Lower lobe of right lung (tissue), 2 donors: ENCODE measurements around the gene ZNF2. TPM values are rescaled to one million over a fixed set of nuclear protein-coding genes. Genes with fewer than 3 reads are reported as not detected.
A peak's percentile ranks its signal among the peaks of the same experiment; 100 is the strongest.

ENCODE experiments used
- ATAC-seq, 2 donors: fragments of 200-7000 bp; cut with Tn5 transposase; one replicate each; pipeline ENCODE4 v1.9.1; 2020 to 2022; ENCODE audit warnings: mild to moderate bottlenecking in 2 of 2, moderate library complexity in 2 of 2
- DNase-seq: peaks from one replicate; pipeline ENCODE4 v3.0.0-alpha.2; 2020
- H3K27ac ChIP-seq: fragments of 200-600 bp; one replicate; pipeline ENCODE4 v1.8.0; 2022
- H3K27me3 ChIP-seq: fragments of 200-600 bp; one replicate; pipeline ENCODE4 v1.8.0; 2022; ENCODE audit warnings: low read depth
- H3K36me3 ChIP-seq: fragments of 200-600 bp; one replicate; pipeline ENCODE4 v1.8.0; 2022; ENCODE audit warnings: mild to moderate bottlenecking
- H3K4me1 ChIP-seq: fragments of 200-600 bp; one replicate; pipeline ENCODE4 v1.8.0; 2022
- H3K4me3 ChIP-seq: fragments of 200-600 bp; one replicate; pipeline ENCODE4 v1.8.0; 2022; ENCODE audit warnings: mild to moderate bottlenecking
- H3K9me3 ChIP-seq: fragments of 200-600 bp; one replicate; pipeline ENCODE4 v1.8.0; 2022
- CTCF ChIP-seq: fragments of 200-600 bp; IDR thresholded peaks from one replicate; pipeline ENCODE4 v1.8.0; 2022; ENCODE audit warnings: antibody characterized with exemption, mild to moderate bottlenecking
- intact Hi-C: fragments of 100-400 bp; cut with DNase I; formaldehyde crosslinking; loops from one replicate; pipeline ENCODE4 v1.11.0; 2022
- long read RNA-seq: library from polyadenylated mRNA; unstranded; transcript quantifications from one replicate; pipeline ENCODE4 v2.0.0, GENCODE V29; 2021
- total RNA-seq: library from RNA; stranded (reverse); fragmentation: NEBNext Ultra II Directional; extraction: Animal tissue kit (Norgen Biotek cat#: 25700); gene quantifications from one replicate; pipeline ENCODE4 v1.2.1, GENCODE V29; 2021
- donor health status: DM: no; HTN: yes; CAD: no; lungs with severe emphysema.

ZNF2 gene
- 4.1 TPM for total RNA-seq
- long read RNA-seq, transcript ZNF2-203 (5 exons, 2,601 nt) = major isoform, 6 of 6 reads
- long read RNA-seq, partial matches to known transcripts = 0 of 6 reads
- long read RNA-seq, other reads (novel, unspliced or antisense) = 0 of 6 reads

- Histone ChIP-seq H3K4me1 (peaks cover 19% of the 10 kb centered on the region), H3K36me3 (no peaks in the 10 kb centered on the region), H3K27me3 (no peaks in the 10 kb centered on the region), H3K27ac (peak within 1 kb of the TSS; percentile 95), H3K9me3 (no peaks in the 10 kb centered on the region), H3K4me3 (peak within 1 kb of the TSS; percentile 84)
- intact Hi-C loops = no loop called here
- DNase-seq (peak; percentile 98), ATAC-seq (peak; percentile 98 to 99)
- no peak for TF ChIP-seq CTCF
Measured at GRCh38 chr2:95165371-95166064, at the start of gene ZNF2. Gene ZNF2, plus strand, starts transcription at chr2:95165809. Its CDS starts 10,418 bp downstream, at chr2:95176227.

DNA sequence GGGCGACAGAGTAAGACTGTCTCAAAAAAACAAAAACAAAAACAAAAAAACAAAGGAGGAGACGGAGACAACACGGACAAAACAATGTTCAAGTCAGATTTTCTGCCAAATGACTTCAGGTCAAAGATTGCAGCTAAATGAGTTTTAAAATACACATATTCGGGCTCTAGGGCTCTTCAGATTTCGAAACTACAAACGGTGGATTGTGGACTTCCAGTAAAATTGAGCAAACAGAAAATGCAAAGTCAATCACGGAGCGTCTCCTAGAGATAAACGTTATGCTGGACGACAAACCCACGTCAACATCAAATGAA is 44.6 kb upstream of the ZNF2 start:
- ATAC-seq (peak; percentile 33 to 68), DNase-seq (no peak)
- peaks cover 21% of the 10 kb centered on the region for H3K36me3 ChIP-seq
- peak overlapping the region; percentile 98 for H3K4me3 ChIP-seq
- H3K27me3 ChIP-seq = no peaks in the 10 kb centered on the region
- H3K4me1 ChIP-seq = peaks cover 24% of the 10 kb centered on the region
- peak overlapping the region; percentile 92 for H3K27ac ChIP-seq
- no peaks in the 10 kb centered on the region for H3K9me3 ChIP-seq
- TF ChIP-seq CTCF = no peak
- intact Hi-C loops = no loop called here

- peak; percentile 25 for TF ChIP-seq CTCF
- Histone ChIP-seq H3K36me3 (peaks cover 16% of the 10 kb centered on the region), H3K9me3 (no peaks in the 10 kb centered on the region), H3K4me3 (peak within 1 kb of the TSS; percentile 98), H3K27ac (peak within 1 kb of the TSS; percentile 92), H3K27me3 (no peaks in the 10 kb centered on the region), H3K4me1 (peaks cover 24% of the 10 kb centered on the region)
- peak; percentile 99 for ATAC-seq
- peak; percentile 93 for DNase-seq
- intact Hi-C loops = no loop called here
Measured at GRCh38 chr2:95121407-95122196, 44.0 kb upstream of the ZNF2 start, which contains the start of gene MRPS5. Gene MRPS5, minus strand, starts transcription at chr2:95121808. Its CDS starts 17 bp downstream, at chr2:95121791.

GRCh38 chr2:95122197-95122551 is 43.4 kb upstream of the ZNF2 start:
- Histone ChIP-seq H3K27me3 (no peaks in the 10 kb centered on the region), H3K27ac (peak overlapping the region; percentile 92), H3K9me3 (no peaks in the 10 kb centered on the region), H3K4me3 (peak overlapping the region; percentile 98), H3K36me3 (peaks cover 11% of the 10 kb centered on the region), H3K4me1 (peaks cover 24% of the 10 kb centered on the region)
- intact Hi-C loops = no loop called here
- DNase-seq = no peak
- TF ChIP-seq CTCF = no peak
- ATAC-seq = no peak

DNA sequence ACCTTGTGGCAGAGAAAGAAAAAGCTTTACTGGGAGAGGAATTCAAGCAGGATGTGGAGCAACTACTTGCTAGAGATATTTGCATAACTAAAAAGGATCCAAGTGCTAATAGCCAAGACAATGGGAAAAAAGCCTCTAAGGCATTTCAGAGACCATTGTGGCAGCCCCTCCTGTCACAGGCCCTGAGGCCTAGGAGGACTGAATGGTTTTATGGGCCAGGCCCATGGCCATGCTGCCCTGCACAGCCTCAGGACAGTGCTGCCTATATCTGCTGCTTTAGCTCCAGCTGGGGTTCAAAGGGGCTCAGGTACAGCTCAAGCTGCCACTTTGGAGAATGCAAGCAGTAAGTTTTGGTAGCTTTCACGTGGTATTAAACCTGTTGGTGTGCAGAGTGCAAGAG is 26.9 kb upstream of the ZNF2 start:
- intact Hi-C loops = no loop called here
- ATAC-seq (no peak), DNase-seq (no peak)
- Histone ChIP-seq H3K27ac (no peak overlapping the region), H3K4me1 (no peaks in the 10 kb centered on the region), H3K4me3 (no peak overlapping the region), H3K9me3 (peaks cover 48% of the 10 kb centered on the region), H3K27me3 (no peaks in the 10 kb centered on the region), H3K36me3 (no peaks in the 10 kb centered on the region)
- TF ChIP-seq CTCF = no peak
